ENCODE results near the gene CAMKK1. TPM values are rescaled to one million over a fixed set of nuclear protein-coding genes. Genes with fewer than 3 reads are reported as not detected.

The CAMKK1 gene
- total RNA-seq, 2 donors from 2014 or later = 3.8 to 6.3 TPM

GRCh38 chr17:3918372-3919122 lies 25.7 kb upstream of the CAMKK1 start:
- no peaks in the 10 kb centered on the region for H3K4me1 ChIP-seq (ENCODE audit: control insufficient read depth, insufficient read depth, low read length)
- no peak overlapping the region for H3K9ac ChIP-seq (ENCODE audit: extremely low read depth, low read length, poor library complexity, severe bottlenecking)
- DNase-seq = no peak
- Mint-ChIP-seq H3K27ac (no peak overlapping the region), H3K9me3 (no peaks in the 10 kb centered on the region), H3K4me3 (no peak overlapping the region), H3K4me1 (peaks cover 2% of the 10 kb centered on the region), H3K27me3 (ENCODE audit: insufficient read depth) (no peaks in the 10 kb centered on the region), H3K36me3 (ENCODE audit: low read depth) (no peaks in the 10 kb centered on the region)
- H3K4me3 ChIP-seq (ENCODE audit: low read length) = no peak overlapping the region
- TF ChIP-seq CTCF (conservative IDR thresholded peaks at IDR 0.05) = no peak
- no peaks in the 10 kb centered on the region for H3K27me3 ChIP-seq (ENCODE audit: control insufficient read depth, insufficient read depth, low read length, poor library complexity, severe bottlenecking)
- 82 to 86% methylated on average over 4 to 8 of the region's 8 CpGs for WGBS, 2 experiments (ENCODE audit: insufficient coverage in 1 of 2, insufficient read length in 1 of 2)
- H3K9me3 ChIP-seq (ENCODE audit: control insufficient read depth, low read length) = no peaks in the 10 kb centered on the region
- no peak overlapping the region for H3K27ac ChIP-seq (ENCODE audit: low read depth, low read length)
- no peaks in the 10 kb centered on the region for H3K36me3 ChIP-seq (ENCODE audit: control insufficient read depth, insufficient read depth, low read length)

- Histone ChIP-seq H3K9ac (ENCODE audit: extremely low read depth, low read length, poor library complexity, severe bottlenecking) (no peak overlapping the region), H3K9me3 (ENCODE audit: control insufficient read depth, low read length) (no peaks in the 10 kb centered on the region), H3K36me3 (ENCODE audit: control insufficient read depth, insufficient read depth, low read length) (no peaks in the 10 kb centered on the region), H3K4me1 (ENCODE audit: control insufficient read depth, insufficient read depth, low read length) (no peaks in the 10 kb centered on the region), H3K4me3 (ENCODE audit: low read length) (no peak overlapping the region), H3K27me3 (ENCODE audit: control insufficient read depth, insufficient read depth, low read length, poor library complexity, severe bottlenecking) (no peaks in the 10 kb centered on the region), H3K27ac (ENCODE audit: low read depth, low read length) (no peak overlapping the region)
- WGBS, 2 experiments (ENCODE audit: insufficient coverage in 1 of 2, insufficient read length in 1 of 2) = 79% methylated on average over 10 to 11 of the region's 11 CpGs
- Mint-ChIP-seq H3K27ac (no peak overlapping the region), H3K4me1 (no peaks in the 10 kb centered on the region), H3K27me3 (ENCODE audit: insufficient read depth) (no peaks in the 10 kb centered on the region), H3K4me3 (no peak overlapping the region), H3K9me3 (no peaks in the 10 kb centered on the region), H3K36me3 (ENCODE audit: low read depth) (no peaks in the 10 kb centered on the region)
- no peak for TF ChIP-seq CTCF (conservative IDR thresholded peaks at IDR 0.05)
- no peak for DNase-seq
Observed at GRCh38 chr17:3917391-3917931, 24.6 kb upstream of the CAMKK1 start.

GRCh38 chr17:3916825-3917224 lies 24.0 kb upstream of the CAMKK1 start:
- Histone ChIP-seq H3K27ac (ENCODE audit: low read depth, low read length) (no peak overlapping the region), H3K27me3 (ENCODE audit: control insufficient read depth, insufficient read depth, low read length, poor library complexity, severe bottlenecking) (no peaks in the 10 kb centered on the region), H3K36me3 (ENCODE audit: control insufficient read depth, insufficient read depth, low read length) (no peaks in the 10 kb centered on the region), H3K4me1 (ENCODE audit: control insufficient read depth, insufficient read depth, low read length) (no peaks in the 10 kb centered on the region), H3K9me3 (ENCODE audit: control insufficient read depth, low read length) (no peaks in the 10 kb centered on the region), H3K9ac (ENCODE audit: extremely low read depth, low read length, poor library complexity, severe bottlenecking) (no peak overlapping the region), H3K4me3 (ENCODE audit: low read length) (no peak overlapping the region)
- Mint-ChIP-seq H3K36me3 (ENCODE audit: low read depth) (no peaks in the 10 kb centered on the region), H3K4me1 (no peaks in the 10 kb centered on the region), H3K27ac (no peak overlapping the region), H3K4me3 (no peak overlapping the region), H3K27me3 (ENCODE audit: insufficient read depth) (no peaks in the 10 kb centered on the region), H3K9me3 (no peaks in the 10 kb centered on the region)
- TF ChIP-seq CTCF (conservative IDR thresholded peaks at IDR 0.05) = no peak
- no peak for DNase-seq
- WGBS, 2 experiments (ENCODE audit: insufficient coverage in 1 of 2, insufficient read length in 1 of 2) = 90 to 95% methylated on average over 8 to 10 of the region's 10 CpGs
